Astrocyte (in vitro differentiated cells and primary cell): ENCODE measurements around the gene UGDH. TPM values are rescaled to one million over a fixed set of nuclear protein-coding genes. Genes with fewer than 3 reads are reported as not detected.
"Not testable (repeated sequence)": the region's sequence is repeated elsewhere in the genome, so short reads cannot be mapped to it uniquely, and the experiment has no call there.

Experiments used
- DNase-seq: peaks from one replicate; pipeline ENCODE4 v3.0.0-alpha.2; 2010; ENCODE audit warnings: low read depth
- FAIRE-seq: peaks from 2 replicates; lab custom pipeline; 2011; peaks lifted over from hg19 to GRCh38; lab: Jason Lieb, UNC
- H2AFZ ChIP-seq: 2 replicates; pipeline ENCODE4 v1.6.0; 2012; ENCODE audit warnings: low read depth, low read length, inconsistent platforms
- H3K27ac ChIP-seq: 2 replicates; pipeline ENCODE4 v1.5.1; 2011; ENCODE audit warnings: low read depth, low read length, inconsistent platforms
- H3K27me3 ChIP-seq: 2 replicates; pipeline ENCODE4 v1.6.0; 2011; ENCODE audit warnings: low read length, inconsistent platforms; ENCODE audit not compliant: insufficient read depth
- H3K36me3 ChIP-seq: 2 replicates; pipeline ENCODE4 v1.5.1; 2011; ENCODE audit warnings: low read length, inconsistent platforms; ENCODE audit not compliant: insufficient read depth
- H3K4me1 ChIP-seq: 2 replicates; pipeline ENCODE4 v1.5.1; 2011; ENCODE audit warnings: low read length, inconsistent platforms; ENCODE audit not compliant: insufficient read depth
- H3K4me2 ChIP-seq: 2 replicates; pipeline ENCODE4 v1.6.0; 2012; ENCODE audit warnings: low read length, inconsistent platforms
- H3K4me3 ChIP-seq: 2 replicates; pipeline ENCODE4 v1.5.1; 2011; ENCODE audit warnings: low read depth, mild to moderate bottlenecking, low read length, inconsistent platforms; ENCODE audit not compliant: insufficient read depth
- H3K79me2 ChIP-seq: 2 replicates; pipeline ENCODE4 v1.6.0; 2012; ENCODE audit warnings: mild to moderate bottlenecking, low read length, inconsistent platforms; ENCODE audit not compliant: insufficient read depth
- H3K9ac ChIP-seq: 2 replicates; pipeline ENCODE4 v1.6.0; 2012; ENCODE audit warnings: mild to moderate bottlenecking, low read length, inconsistent platforms
- H3K9me3 ChIP-seq: 2 replicates; pipeline ENCODE4 v1.5.1; 2012; ENCODE audit warnings: low read depth, mild to moderate bottlenecking, low read length, inconsistent platforms; ENCODE audit not compliant: insufficient read depth
- H4K20me1 ChIP-seq: 2 replicates; pipeline ENCODE4 v1.6.0; 2012; ENCODE audit warnings: low read length, inconsistent platforms; ENCODE audit not compliant: insufficient read depth
- H3K27ac Mint-ChIP-seq: one replicate; pipeline ENCODE4 v1.8.0; 2021; ENCODE audit warnings: mild to moderate bottlenecking, mixed read lengths; ENCODE audit not compliant: unreplicated experiment
- H3K27me3 Mint-ChIP-seq: one replicate; pipeline ENCODE4 v1.8.0; 2021; ENCODE audit warnings: low read depth, mixed read lengths; ENCODE audit not compliant: unreplicated experiment
- H3K36me3 Mint-ChIP-seq: one replicate; pipeline ENCODE4 v1.8.0; 2021; ENCODE audit warnings: low read depth, mixed read lengths; ENCODE audit not compliant: unreplicated experiment
- H3K4me1 Mint-ChIP-seq: one replicate; pipeline ENCODE4 v1.8.0; 2021; ENCODE audit warnings: low read depth, mixed read lengths; ENCODE audit not compliant: unreplicated experiment
- H3K4me3 Mint-ChIP-seq: one replicate; pipeline ENCODE4 v1.8.0; 2021; ENCODE audit warnings: mild to moderate bottlenecking, moderate library complexity, mixed read lengths; ENCODE audit not compliant: unreplicated experiment
- H3K9me3 Mint-ChIP-seq: one replicate; pipeline ENCODE4 v1.8.0; 2021; ENCODE audit warnings: mild to moderate bottlenecking, mixed read lengths; ENCODE audit not compliant: unreplicated experiment
- EZH2 ChIP-seq: IDR thresholded peaks from 2 replicates; pipeline ENCODE4 v1.6.1; 2012; ENCODE audit warnings: mild to moderate bottlenecking, low read length, inconsistent platforms; ENCODE audit not compliant: insufficient read depth
- total RNA-seq: library from RNA; stranded (reverse); gene quantifications from 2 replicates; pipeline ENCODE4 v1.2.1, GENCODE V29; 2021
- TF ChIP-seq, protein P1 (sequence below): IDR thresholded peaks from 2 replicates; pipeline ENCODE4 v1.5.1; 2011; ENCODE audit warnings: low read depth, mild to moderate bottlenecking, inconsistent platforms, low read length, moderate library complexity; ENCODE audit not compliant: insufficient read depth

Gene UGDH
- total RNA-seq, 1 donor from 2014 or later = 114 TPM

DNA sequence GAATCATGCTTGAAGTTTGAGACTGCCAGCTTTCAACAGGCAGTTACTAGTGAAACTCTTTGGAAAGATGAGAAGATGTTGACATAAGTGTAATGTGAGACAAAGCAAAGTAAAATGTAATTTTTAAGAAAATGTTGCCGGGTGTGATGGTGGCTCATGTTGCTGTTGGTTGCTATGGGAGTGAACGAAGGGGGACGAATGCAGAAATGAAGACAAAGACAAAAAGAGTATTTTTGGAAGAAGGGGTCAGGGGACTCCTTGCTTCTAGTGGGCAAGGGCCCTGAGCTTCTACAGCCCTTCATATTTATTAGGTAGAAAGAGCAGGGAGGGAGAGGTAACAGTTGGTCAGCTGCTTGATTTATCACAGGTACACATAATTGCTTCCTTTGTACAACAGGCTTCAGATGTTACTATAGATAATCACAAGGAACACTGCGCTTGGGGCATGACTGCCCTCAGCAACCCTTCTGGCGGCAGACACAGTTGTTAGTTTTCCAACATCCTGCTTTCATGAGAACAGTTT lies 11.9 kb upstream of the UGDH start:
- Mint-ChIP-seq H3K4me3 (no peak overlapping the region), H3K36me3 (peaks cover 19% of the 10 kb centered on the region), H3K4me1 (peaks cover 1% of the 10 kb centered on the region), H3K27me3 (no peaks in the 10 kb centered on the region), H3K27ac (no peak overlapping the region), H3K9me3 (no peaks in the 10 kb centered on the region)
- Histone ChIP-seq H3K27ac (peak overlapping the region; percentile 27), H3K36me3 (no peaks in the 10 kb centered on the region), H3K4me2 (no peak overlapping the region), H3K79me2 (no peaks in the 10 kb centered on the region), H3K27me3 (no peaks in the 10 kb centered on the region), H3K4me3 (no peak overlapping the region), H3K4me1 (peaks cover 6% of the 10 kb centered on the region), H3K9ac (no peak overlapping the region), H3K9me3 (no peaks in the 10 kb centered on the region), H2AFZ (no peak overlapping the region), H4K20me1 (peaks cover 3% of the 10 kb centered on the region)
- TF ChIP-seq, protein P1, sequence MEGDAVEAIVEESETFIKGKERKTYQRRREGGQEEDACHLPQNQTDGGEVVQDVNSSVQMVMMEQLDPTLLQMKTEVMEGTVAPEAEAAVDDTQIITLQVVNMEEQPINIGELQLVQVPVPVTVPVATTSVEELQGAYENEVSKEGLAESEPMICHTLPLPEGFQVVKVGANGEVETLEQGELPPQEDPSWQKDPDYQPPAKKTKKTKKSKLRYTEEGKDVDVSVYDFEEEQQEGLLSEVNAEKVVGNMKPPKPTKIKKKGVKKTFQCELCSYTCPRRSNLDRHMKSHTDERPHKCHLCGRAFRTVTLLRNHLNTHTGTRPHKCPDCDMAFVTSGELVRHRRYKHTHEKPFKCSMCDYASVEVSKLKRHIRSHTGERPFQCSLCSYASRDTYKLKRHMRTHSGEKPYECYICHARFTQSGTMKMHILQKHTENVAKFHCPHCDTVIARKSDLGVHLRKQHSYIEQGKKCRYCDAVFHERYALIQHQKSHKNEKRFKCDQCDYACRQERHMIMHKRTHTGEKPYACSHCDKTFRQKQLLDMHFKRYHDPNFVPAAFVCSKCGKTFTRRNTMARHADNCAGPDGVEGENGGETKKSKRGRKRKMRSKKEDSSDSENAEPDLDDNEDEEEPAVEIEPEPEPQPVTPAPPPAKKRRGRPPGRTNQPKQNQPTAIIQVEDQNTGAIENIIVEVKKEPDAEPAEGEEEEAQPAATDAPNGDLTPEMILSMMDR = no peak
- TF ChIP-seq EZH2 = no peak
- DNase-seq (no peak), FAIRE-seq (no peak)

GRCh38 chr4:39533541-39533940 lies 6.3 kb upstream of the UGDH start:
- peaks cover 15% of the 10 kb centered on the region for H3K79me2 ChIP-seq
- H2AFZ ChIP-seq = no peak overlapping the region
- Mint-ChIP-seq H3K9me3 (peaks cover 29% of the 10 kb centered on the region), H3K4me1 (no peaks in the 10 kb centered on the region), H3K27me3 (no peaks in the 10 kb centered on the region), H3K4me3 (no peak overlapping the region), H3K27ac (no peak overlapping the region), H3K36me3 (peaks cover 46% of the 10 kb centered on the region)
- no peaks in the 10 kb centered on the region for H3K36me3 ChIP-seq
- no peak overlapping the region for H3K9ac ChIP-seq
- no peak overlapping the region for H3K27ac ChIP-seq
- peaks cover 3% of the 10 kb centered on the region for H3K9me3 ChIP-seq
- H3K4me3 ChIP-seq = no peak overlapping the region
- TF ChIP-seq EZH2 = no peak
- DNase-seq (no peak), FAIRE-seq (no peak)
- H3K27me3 ChIP-seq = no peaks in the 10 kb centered on the region
- H3K4me2 ChIP-seq = no peak overlapping the region
- no peaks in the 10 kb centered on the region for H3K4me1 ChIP-seq
- H4K20me1 ChIP-seq = no peaks in the 10 kb centered on the region

GRCh38 chr4:39532237-39532636 lies 5.0 kb upstream of the UGDH start:
- peaks cover 19% of the 10 kb centered on the region for H3K79me2 ChIP-seq
- peaks cover 29% of the 10 kb centered on the region for H3K9me3 Mint-ChIP-seq
- not testable (repeated sequence) for H3K9me3 ChIP-seq, H3K4me3 Mint-ChIP-seq, H3K4me2 ChIP-seq, FAIRE-seq, H3K36me3 ChIP-seq, H3K27ac Mint-ChIP-seq, DNase-seq, H3K27me3 Mint-ChIP-seq, H3K27ac ChIP-seq, H3K4me1 Mint-ChIP-seq, H3K4me1 ChIP-seq, H4K20me1 ChIP-seq, H3K9ac ChIP-seq, H3K27me3 ChIP-seq, H2AFZ ChIP-seq, H3K4me3 ChIP-seq
- peaks cover 46% of the 10 kb centered on the region for H3K36me3 Mint-ChIP-seq
